Transverse colon (tissue), 4 donors: ENCODE results near the gene DAO. TPM values are rescaled to one million over a fixed set of nuclear protein-coding genes. Genes with fewer than 3 reads are reported as not detected.
A peak's percentile ranks its signal among the peaks of the same experiment; 100 is the strongest.

Source experiments
- DNase-seq: peaks from one replicate; pipeline ENCODE4 v3.0.0-alpha.2; 2019
- H3K27ac ChIP-seq, 4 donors: fragments of 200-600 bp; sonication (generic); 2 replicates each; pipeline ENCODE4 v1.5.1; 2016 to 2018; ENCODE audit warnings: inconsistent platforms in 4 of 4
- H3K27me3 ChIP-seq: fragments of 200-600 bp; sonication (generic); 2 replicates; pipeline ENCODE4 v1.5.1; 2017; ENCODE audit warnings: inconsistent platforms
- H3K36me3 ChIP-seq, 4 donors: fragments of 200-600 bp; sonication (generic); 2 replicates each; pipeline ENCODE4 v1.5.1; 2017 to 2019; ENCODE audit warnings: inconsistent platforms in 4 of 4
- H3K4me1 ChIP-seq, 4 donors: fragments of 200-600 bp; sonication (generic); 2 replicates each; pipeline ENCODE4 v1.5.1; 2017 to 2020; ENCODE audit warnings: inconsistent platforms in 4 of 4
- H3K4me3 ChIP-seq, 4 donors: fragments of 200-600 bp; sonication (generic); 1 replicate in 1 of 4; 2 replicates in 3 of 4; pipeline versions ENCODE4 v1.5.1 to v1.6.1; 2017 to 2019; ENCODE audit warnings: inconsistent platforms in 4 of 4
- H3K9me3 ChIP-seq, 2 donors: fragments of 200-600 bp; sonication (generic); 2 replicates each; pipeline ENCODE4 v1.5.1; 2017 to 2019; ENCODE audit warnings: inconsistent platforms in 2 of 2
- CTCF ChIP-seq, 5 experiments: fragments of 200-600 bp in 3 of 5; fragments of 450-650 bp in 2 of 5; sonication (generic) in 3 of 5; IDR thresholded peaks; 1 replicate in 2 of 5; 2 replicates in 3 of 5; pipeline ENCODE4 v1.5.1; 2016 to 2017; ENCODE audit warnings: antibody characterized with exemption in 5 of 5, inconsistent platforms in 3 of 5, mild to moderate bottlenecking in 2 of 5, moderate library complexity in 1 of 5
- EP300 ChIP-seq: sonication (generic); formaldehyde crosslinking; IDR thresholded peaks from one replicate; pipeline ENCODE4 v1.6.1; 2017; ENCODE audit warnings: antibody characterized with exemption, low read depth
- POLR2A ChIP-seq: fragments of 450-650 bp; IDR thresholded peaks from one replicate; pipeline ENCODE4 v1.6.1; 2016; ENCODE audit warnings: antibody characterized with exemption, mild to moderate bottlenecking, moderate library complexity
- POLR2AphosphoS5 ChIP-seq, 3 donors: sonication (generic); formaldehyde crosslinking; IDR thresholded peaks; one replicate each; pipeline ENCODE4 v1.6.1; 2016; ENCODE audit warnings: antibody characterized with exemption in 3 of 3
- WGBS, 2 donors: methylation state at CpG; one replicate each; pipeline ENCODE4 v1.1.5; 2018; ENCODE audit warnings: low coverage in 1 of 2; 5-methylcytosine and 5-hydroxymethylcytosine counted together
- in situ Hi-C, 4 donors: fragments of 200-750 bp; cut with MboI; loops; one replicate each; pipeline versions ENCODE4 v1.15.0 to v1.15.1; 2017; ENCODE audit warnings: low sequenced_read_pairs in 3 of 4, low pct_ligation_motif_present in 1 of 4, low pct_unique_long_range_greater_than_20kb in 1 of 4
- intact Hi-C: fragments of 100-400 bp; cut with DNase I; formaldehyde crosslinking; loops from one replicate; pipeline ENCODE4 v1.15.1; 2023; ENCODE audit warnings: low total_unique reads
- total RNA-seq, 4 donors: library from RNA; depleted of rRNA; stranded (reverse); fragments of >200 nt; gene quantifications; one replicate each; pipeline ENCODE4 v1.1.0, GENCODE V29; 2016

DAO gene
- total RNA-seq, 4 donors from 2014 or later: 3.7 to 7.1 (median 4.4) TPM; not detected in 1

- intact Hi-C loops: no loop called here
- in situ Hi-C loops: no loop called here
- H3K4me1 ChIP-seq: peaks cover 15 to 38% (median 28%) of the 10 kb centered on the region in 4 donors
- H3K4me3 ChIP-seq: no peak overlapping the region
- DNase-seq: peak; percentile 39
- H3K36me3 ChIP-seq: peaks cover 0 to 6% (median 0%) of the 10 kb centered on the region in 4 donors
- no peaks in the 10 kb centered on the region for H3K27me3 ChIP-seq
- no peaks in the 10 kb centered on the region for H3K9me3 ChIP-seq
- WGBS, 2 donors: 79 to 80% methylated on average over 7 to 12 of the region's 12 CpGs
- H3K27ac ChIP-seq: peak overlapping the region; percentile 66 to 84 (median 80)
- TF ChIP-seq POLR2A (no peak), EP300 (no peak), POLR2AphosphoS5 (IDR thresholded peaks at IDR 0.05) (no peak), CTCF (IDR thresholded peaks at IDR 0.05) (no peak)
Observed at GRCh38 chr12:108833757-108834472, 46.0 kb upstream of the DAO start.

DNA sequence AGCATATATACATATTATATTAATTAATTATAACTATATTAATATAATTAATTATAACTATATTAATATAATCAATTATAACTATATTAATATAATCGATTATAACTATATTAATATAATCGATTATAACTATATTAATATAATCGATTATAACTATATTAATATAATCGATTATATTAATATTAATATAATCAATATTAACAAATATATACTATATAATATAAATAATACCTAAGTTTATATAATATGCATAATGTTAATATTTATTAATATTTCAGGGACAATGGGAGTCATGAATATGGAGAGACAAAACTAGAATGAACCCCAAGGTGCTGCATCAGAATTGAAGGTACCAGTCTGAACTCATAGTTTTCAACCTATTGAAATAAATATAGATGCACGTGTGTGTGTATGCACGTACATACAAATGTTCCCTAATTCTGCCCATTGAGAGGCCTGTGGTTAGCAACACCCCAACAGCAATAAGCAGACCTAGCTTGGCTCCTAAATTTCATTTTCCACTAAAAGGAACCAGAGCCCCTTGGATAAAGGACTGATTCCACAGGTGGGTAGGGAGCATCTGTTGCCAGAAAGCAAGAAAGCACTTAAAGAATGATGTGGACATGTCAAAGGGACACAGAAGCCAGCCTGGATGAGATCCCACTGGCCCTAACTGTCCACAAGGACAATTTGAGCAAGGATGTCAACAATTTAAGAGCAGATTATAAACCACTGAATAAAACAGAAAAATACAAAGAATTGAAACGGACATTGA is 43.8 kb upstream of the DAO start:
- H3K36me3 ChIP-seq: peaks cover 0 to 6% (median 0%) of the 10 kb centered on the region in 4 donors
- no peak overlapping the region for H3K4me3 ChIP-seq
- no peak for TF ChIP-seq POLR2AphosphoS5 (IDR thresholded peaks at IDR 0.05)
- no peak for TF ChIP-seq EP300
- TF ChIP-seq CTCF (IDR thresholded peaks at IDR 0.05): no peak
- no peak for TF ChIP-seq POLR2A
- H3K4me1 ChIP-seq: peaks cover 29 to 58% (median 44%) of the 10 kb centered on the region in 4 donors
- H3K9me3 ChIP-seq: no peaks in the 10 kb centered on the region
- H3K27me3 ChIP-seq: no peaks in the 10 kb centered on the region
- WGBS, 2 donors: 82 to 83% methylated on average over 3 to 7 of the region's 7 CpGs
- intact Hi-C loops (no loop called here), in situ Hi-C loops (no loop called here)
- no peak for DNase-seq
- peak overlapping the region in 3 of 4 donors; percentile 38 to 88 (median 83) for H3K27ac ChIP-seq

- Histone ChIP-seq H3K4me3 (no peak overlapping the region), H3K27me3 (no peaks in the 10 kb centered on the region), H3K36me3 (peaks cover 0 to 6% (median 0%) of the 10 kb centered on the region in 4 donors), H3K27ac (peak overlapping the region; percentile 83 to 88 (median 85)), H3K9me3 (no peaks in the 10 kb centered on the region), H3K4me1 (peaks cover 27 to 60% (median 43%) of the 10 kb centered on the region in 4 donors)
- TF ChIP-seq EP300 (no peak), CTCF (IDR thresholded peaks at IDR 0.05) (no peak), POLR2AphosphoS5 (IDR thresholded peaks at IDR 0.05) (no peak), POLR2A (no peak)
- no peak for DNase-seq
- in situ Hi-C loops: no loop called here
- intact Hi-C loops: no loop called here
- 88 to 93% methylated on average over 8 of the region's 8 CpGs for WGBS, 2 donors
Observed at GRCh38 chr12:108837239-108837638, 42.7 kb upstream of the DAO start.

GRCh38 chr12:108837680-108838079 is 42.2 kb upstream of the DAO start:
- H3K36me3 ChIP-seq: peaks cover 0 to 6% (median 0%) of the 10 kb centered on the region in 4 donors
- H3K4me1 ChIP-seq: peaks cover 22 to 55% (median 38%) of the 10 kb centered on the region in 4 donors
- peak overlapping the region; percentile 83 to 88 (median 85) for H3K27ac ChIP-seq
- H3K9me3 ChIP-seq: no peaks in the 10 kb centered on the region
- no peaks in the 10 kb centered on the region for H3K27me3 ChIP-seq
- intact Hi-C loops (no loop called here), in situ Hi-C loops (no loop called here)
- no peak for DNase-seq
- no peak for TF ChIP-seq POLR2A
- no peak for TF ChIP-seq CTCF (IDR thresholded peaks at IDR 0.05)
- no peak for TF ChIP-seq EP300
- no peak for TF ChIP-seq POLR2AphosphoS5 (IDR thresholded peaks at IDR 0.05)
- WGBS, 2 donors: 91 to 95% methylated on average over 6 to 7 of the region's 7 CpGs
- H3K4me3 ChIP-seq: no peak overlapping the region
